Ammon's horn (tissue), 1 donor: Measurements from ENCODE around the gene LARP4B.

ENCODE experiments used
- DNase-seq: peaks from one replicate; pipeline ENCODE4 v3.0.0-alpha.2; 2016; ENCODE audit warnings: low spot score

Gene LARP4B

DNA sequence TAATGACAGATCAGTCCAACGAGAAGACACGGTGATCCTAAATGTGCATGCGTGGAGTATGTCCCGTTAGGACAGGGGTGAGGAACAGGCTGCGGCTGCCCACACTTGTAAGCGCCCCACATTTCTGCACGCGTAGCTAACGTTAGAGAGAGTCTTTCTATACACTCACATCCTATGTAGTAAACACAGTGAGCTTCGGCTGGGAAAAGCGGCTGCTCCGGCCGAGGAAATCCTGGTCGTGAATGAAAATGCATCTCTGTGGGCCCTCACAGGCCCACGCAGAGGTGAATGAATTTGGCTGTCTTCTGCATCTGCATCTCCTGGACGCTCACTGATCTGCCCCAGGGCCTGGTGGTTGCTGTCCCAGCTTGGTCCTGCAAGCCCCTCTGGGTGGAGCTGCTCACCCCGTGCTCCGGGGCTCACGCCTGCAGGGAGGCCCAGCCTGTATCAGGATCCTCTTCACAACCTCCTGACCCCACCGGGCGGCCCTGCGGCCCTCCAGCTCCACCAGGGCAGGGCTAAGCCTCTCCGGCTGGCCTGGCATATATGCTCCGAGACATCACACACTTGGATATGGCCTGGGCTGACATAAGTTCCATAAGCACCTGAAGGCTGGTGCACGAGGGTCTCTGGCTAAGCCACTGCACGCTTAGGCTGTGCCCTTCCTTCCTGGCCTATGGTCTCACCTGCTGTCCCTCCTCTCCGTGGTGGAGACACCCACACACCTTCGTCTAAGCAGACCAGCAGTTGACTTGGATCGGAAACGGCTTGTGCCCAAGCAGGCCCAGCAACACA is 124.1 kb downstream of the LARP4B start:
- DNase-seq, result no peak

DNA sequence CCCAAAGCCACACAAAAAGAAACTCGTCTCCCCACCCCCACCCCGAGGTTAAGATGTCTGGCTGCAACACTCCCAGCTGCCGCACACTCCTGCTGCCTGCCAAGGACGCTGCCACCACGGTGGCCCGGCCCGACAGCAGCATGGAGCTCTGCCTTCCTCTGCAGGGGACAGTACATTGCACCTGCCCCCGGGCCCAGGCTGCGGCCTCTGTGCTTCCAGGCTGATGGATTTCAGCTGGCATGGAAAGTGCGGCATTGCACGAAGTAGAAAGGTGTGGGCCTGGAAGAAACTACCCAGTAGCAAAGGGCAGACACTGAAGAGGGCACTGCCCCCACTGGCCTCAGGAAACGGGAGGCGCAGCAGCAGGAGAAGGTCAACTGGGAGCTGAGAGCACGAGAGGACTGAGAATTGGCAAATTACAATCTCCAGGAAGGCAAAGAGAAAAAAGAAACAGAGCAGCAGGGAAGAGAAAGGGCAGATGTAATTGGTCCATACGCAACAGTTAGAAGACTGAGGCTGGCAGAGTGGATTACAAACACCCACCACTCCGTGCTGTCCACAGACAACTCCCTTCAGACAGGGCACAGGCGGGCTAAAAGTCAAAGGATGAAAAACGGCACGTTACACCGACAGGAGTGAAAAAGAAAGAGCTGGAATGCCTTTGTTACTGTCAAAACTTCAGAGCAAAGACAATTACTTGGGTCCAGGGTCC is 124.9 kb downstream of the LARP4B start:
- no peak for DNase-seq

DNA sequence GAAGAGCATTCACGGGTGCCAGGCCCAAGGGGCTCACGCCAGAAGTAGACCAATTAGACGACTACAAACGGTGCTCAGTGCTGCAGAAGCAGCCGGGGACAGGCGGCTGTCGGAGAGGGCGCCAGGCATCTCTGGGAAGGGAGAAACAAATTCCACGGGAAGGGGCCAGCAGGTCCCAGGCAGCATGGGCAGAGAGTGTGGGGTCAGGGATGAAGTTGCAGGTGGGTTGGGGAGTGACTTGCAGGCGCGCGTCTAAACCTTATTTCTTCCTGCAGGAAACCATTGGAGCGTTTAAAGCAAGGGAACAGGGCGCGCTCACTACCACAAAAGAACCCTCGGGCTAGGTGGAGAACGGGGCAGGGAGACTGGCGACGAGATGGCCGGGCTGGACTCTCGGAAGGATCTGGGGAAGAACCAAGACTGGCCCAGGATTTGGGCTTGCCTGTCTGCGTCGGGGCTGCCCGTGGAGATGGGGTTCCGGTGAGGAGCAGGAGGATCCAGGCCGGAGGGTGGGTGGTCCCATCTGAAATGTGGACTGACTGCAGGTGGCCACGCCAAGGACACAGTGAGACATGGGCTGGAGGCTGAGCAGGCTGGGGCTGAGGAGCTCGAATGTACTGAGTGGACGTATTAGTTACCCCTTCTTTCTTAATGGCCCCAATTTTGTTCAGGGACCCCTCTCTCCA is 125.7 kb downstream of the LARP4B start:
- DNase-seq, result no peak

DNA sequence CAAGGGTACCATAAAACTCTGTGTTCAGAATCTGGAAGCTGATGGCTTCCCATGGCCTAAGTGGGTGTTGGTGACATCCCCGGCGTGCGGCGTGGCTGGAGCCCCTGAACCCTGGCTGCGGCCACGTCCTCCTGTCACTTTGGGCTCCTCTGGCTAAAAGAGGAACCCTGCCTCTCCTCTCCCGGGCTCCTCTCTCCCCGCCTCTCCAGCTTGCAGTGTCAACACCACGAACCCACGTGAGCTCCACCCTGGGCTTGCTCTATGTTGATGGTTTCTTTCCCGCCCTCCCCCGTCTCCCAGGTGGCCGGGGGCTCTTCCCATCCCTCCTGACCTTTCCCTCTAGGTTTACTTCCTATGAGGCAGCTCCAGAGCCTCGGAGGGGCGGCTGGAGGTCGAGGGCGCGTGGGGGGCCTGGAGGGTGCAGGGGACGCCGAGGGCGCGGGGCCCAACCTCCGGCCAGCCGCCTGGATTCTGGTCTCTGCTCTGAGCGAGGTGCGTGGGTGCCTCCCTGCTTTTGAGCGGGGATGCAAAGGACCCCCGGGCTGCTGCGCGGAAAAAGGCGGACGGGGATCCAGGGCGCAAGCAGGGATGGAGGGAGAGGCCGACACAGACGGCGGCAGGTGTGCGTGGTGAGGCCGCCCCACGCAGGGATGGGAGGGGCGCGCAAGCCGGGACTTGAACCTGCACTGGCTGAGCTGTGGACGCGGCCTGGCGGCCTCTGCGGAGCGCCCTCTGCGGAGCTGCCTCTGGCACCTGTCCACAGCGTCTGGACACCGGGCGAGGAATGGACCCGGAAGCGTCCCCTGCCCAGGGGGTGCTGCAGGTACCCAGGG is 126.5 kb downstream of the LARP4B start:
- no peak for DNase-seq

DNA sequence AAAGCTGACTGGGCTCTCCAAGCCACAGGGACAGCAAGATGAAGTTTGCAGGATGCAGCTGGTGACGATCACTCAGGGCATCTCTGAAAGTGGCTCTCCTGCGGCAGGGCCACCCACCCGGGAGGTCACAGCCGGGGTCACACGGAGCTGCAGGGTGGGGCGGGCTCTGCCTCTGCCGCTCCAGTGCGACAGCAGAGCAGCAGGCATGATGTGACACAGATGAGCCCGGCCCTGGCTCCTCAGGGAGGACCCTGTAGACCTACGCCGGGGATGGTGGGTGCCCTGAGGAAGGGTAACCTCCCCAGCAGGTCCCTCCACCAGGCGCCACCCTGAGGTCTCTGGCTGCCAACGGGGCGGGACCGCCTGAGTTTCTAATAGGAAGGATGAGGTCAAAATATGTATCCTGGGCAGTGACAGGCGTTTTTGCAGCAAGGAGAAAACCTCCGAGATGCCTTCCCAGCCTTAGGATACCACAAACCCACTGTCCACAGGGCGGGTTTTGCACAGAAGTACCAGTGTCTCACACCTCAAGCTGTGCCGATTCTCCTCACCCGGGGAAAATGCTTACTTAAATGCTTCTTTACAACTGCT is 127.2 kb downstream of the LARP4B start:
- DNase-seq, result no peak

DNA sequence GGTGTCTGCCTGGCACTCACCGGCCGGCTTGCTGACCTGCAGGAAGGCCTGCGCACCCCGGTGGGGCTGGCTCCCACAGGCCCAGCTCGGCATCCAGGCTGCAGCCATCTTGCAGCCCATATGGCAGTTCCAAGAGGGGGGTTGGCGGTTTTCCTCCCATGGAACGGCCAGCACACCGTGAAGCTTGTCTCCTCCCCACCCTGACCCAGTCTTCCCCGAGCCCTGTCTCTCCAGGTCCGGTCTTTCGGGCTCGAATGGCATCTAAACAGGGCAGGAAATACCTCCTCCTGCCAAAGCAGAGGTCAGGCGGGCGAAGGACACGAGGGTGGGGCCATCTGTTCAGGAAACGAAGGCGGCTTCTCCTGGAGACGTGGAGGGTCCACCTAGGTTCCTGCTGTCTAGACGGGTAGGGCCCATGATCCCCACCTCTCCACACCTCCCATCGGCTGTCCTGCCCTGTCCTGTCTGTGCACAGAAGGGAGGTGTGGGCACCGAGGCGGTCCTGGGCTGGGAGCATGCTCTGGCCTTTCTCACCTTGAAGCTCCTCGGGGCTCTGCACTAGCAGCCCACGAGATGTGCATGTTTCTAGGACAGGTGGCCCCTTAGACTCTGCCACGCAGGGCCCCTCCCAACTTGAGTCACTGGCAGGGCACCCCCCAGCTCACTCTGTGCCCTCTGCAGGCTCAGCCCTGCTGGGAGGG is 128.3 kb downstream of the LARP4B start:
- DNase-seq, result no peak

DNA sequence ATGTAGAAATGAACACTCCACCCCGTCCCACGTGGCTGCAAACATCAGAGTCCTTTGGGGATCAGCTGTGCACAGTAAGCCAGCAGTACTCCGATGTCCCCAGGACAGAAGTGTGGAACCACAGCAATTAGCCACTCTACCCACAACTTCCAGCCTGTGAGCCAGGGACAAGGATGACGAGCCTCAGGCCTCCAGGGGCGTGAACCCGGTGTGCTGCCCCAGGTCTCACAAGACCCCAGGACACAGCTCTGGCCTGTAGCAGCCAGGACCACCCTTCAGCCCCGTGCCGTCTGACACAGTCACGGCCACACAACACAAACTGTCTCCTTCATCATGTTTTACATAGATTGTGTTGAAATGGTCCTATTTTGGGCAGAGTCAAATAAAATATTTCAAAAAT is 129.0 kb downstream of the LARP4B start:
- no peak for DNase-seq

DNA sequence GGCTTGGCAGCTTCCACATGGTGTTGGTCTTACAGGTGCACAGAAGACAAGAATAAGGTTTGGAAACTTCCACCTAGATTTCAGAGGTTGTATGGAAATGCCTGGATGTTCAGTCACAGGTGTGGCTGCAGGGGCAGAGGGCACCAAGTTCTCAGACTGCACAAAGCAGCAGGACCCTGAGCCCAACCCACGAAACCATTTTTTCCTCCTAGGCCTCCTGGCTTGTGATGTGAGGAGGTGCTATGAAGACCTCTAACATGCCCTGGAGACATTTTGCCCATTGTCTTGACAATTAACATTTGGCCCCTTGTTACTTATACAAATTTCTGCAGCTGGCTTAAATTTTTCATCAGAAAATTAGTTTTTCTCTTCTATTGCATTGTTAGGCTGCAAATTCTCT is 134.3 kb downstream of the LARP4B start:
- DNase-seq, result no peak

DNA sequence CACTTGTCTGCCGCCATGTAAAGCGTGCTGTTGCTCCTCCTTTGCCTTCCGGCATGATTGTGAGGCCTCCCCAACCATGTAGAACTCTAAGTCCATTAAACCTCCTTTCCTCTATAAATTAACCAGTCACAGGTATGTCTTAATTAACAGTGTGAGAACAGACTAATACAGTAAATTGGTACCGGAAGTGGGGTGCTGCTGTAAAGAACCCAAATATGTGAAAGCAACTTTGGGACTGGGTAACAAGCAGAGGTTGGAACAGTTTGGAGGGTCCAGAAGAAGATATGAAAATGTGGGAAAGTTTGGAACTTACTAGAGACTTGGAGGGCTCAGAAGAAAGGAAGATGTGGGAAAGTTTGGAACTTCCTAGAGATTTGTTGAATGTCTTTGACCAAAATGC is 135.3 kb downstream of the LARP4B start:
- DNase-seq, result no peak

DNA sequence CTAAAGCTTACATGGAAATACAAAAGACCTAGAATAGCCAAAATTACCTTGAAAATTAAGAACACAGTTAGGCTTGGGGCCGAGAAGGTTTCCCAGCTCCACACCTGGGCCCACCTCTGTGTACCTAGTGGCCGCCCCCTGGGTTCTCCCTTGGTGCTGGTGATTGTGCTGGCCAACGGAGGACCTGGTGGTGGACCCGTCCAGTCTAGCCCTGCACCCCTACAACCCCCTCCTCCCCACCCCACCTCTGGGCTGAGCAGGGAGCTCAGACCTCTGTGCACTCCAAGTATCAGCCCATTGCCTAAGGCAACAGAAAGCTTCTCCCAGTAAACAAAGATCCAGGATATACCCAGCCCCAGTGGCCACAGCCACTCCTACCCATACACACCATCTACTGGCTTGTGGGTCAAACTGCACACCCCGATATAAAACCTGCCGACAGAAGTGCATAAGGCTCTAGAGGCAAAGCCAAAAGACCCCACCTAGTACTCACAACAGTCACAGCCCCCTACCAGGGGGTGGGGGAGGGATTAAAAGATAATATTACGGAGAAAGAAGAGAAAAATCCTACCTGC is 137.0 kb downstream of the LARP4B start:
- no peak for DNase-seq

DNA sequence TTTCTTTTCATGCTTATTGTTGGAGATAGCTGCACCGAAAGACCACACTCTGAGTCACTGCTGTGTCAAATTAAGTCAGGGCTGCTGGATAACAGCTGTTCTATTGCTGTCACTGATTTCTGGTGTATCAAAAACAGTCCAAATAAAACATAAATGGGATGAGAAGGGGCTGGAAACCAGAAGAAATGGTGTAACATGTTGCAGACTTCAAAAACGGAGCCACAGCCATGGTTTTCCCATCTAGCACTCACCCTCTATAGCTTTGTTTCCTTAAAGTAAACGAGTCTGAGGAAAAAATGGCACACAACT is 138.8 kb downstream of the LARP4B start:
- no peak for DNase-seq

DNA sequence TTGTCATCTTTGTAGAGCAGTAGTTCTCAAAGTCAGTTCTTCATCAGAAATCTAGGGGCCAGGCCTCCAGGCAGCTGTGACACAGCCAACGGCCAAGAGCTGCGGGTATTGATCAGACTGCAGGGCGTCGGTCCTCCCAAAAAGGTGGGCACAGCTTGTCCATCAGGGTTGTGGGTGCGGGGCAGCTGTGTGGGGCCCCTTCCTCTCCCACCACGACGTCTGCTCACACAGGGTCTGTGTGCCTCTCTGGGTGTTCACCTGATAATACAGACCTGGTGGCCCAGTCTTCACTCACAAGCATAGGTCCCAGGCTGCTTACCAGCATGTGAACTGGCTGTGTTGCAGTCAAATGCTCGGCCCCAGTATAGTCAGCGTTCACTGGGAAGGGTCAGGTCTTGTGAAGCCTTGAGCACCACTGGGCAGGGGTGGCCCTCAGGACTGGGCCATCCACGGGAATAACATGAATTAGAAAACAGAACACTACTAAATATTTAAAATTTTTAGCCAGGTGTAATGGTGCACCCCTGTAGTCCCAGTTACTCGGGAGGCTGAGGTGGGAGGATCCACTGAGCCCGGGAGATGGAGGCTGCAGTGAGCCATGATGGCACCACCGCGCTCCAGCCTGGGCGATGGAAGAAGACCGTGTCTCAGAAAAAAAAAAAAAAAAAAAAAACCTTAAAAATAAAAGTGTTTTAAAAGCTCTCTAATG is 139.3 kb downstream of the LARP4B start:
- no peak for DNase-seq

DNA sequence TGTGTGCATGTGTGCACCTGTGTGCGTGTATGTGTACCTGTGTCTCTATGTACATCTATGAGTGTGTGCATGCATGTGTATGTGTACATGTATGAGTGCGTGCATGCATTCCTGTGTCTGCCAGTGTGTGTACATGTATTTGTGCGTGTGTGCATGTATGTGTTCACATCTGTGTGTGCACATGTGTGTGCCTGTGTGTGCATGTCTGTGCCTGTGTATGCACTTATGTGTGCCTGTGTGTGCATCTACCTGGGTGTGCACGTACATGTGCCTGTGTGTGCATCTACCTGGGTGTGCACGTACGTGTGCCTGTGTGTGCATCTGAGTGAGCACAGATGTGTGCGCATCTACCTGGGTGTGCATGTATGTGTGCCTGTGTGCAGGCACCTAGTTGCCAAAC is 139.9 kb downstream of the LARP4B start:
- DNase-seq, result no peak

DNA sequence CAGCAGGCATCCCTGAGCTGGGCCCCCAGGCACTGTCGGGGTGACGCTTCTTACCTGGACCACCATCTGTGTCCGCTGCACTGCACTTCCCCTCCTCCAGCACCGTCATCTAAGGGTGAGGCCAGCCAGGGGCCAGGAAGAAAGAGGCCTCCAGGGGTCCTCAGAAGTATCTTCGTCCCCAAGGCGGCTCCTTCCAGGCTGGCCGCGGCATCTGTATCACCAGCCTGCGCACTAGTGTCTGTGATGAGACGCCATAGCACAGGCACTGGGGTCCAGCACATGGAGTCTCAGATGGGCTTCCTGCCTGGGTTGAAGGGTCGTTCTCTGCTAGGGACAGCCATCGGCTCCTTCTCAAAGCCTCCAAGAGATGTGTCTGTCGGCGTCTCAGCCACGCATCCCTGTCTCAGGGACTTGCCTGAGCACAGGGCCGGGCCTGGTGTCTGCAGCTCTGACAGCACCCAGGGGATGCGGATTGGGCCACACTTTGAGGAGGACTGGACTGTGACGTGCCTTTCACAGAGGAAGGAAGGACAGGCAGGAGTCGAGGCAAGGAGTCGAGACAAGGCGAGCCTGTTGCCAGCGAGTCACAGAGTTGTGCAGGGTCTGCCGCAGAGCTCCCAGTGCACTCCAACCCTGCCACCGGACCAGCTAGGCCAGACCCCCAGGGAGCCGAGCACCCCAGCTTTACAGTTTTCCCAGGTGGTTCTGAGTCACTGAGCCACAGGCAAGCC is 140.5 kb downstream of the LARP4B start:
- no peak for DNase-seq

DNA sequence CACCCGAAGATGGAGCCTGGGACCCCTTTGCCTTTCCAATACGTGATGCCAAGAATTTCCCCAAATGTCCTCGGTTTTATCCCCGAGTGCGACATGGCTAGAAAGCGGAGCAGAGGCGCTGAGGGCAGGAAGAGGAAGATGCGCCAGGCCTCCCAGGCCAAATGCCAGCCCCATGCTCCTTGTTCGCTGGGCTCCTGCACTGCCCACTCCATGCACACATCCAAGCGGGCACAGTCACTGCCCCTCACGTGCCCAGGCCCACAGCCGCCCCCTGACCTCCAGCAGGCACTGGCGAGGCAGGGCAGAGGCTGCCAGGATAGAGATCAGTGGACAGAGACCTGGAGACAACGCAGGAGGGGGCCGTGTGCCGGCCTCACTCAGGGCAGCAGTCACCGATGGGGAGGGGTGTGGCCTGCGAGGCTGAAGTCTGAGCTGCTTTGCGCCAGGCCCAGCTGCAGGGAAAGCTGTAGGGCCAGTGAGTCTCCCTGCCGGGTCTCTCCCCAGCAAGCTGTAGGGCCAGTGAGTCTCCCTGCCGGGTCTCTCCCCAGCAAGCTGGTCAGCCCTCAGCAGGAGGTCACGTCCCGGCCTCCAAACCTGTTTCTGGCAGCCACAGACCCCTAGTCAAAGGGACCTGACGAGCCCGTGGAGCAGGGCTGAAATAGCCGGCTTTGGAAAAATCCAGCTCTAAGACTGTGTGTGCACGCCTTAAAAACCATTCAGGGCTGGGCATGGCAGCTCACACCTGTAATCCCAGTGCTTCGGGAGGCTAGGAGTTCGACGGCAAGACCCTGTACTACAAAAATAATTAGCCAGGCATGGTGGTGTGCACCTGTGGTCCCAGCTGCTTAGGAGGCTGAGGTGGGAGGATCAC is 141.4 kb downstream of the LARP4B start:
- DNase-seq, result no peak

DNA sequence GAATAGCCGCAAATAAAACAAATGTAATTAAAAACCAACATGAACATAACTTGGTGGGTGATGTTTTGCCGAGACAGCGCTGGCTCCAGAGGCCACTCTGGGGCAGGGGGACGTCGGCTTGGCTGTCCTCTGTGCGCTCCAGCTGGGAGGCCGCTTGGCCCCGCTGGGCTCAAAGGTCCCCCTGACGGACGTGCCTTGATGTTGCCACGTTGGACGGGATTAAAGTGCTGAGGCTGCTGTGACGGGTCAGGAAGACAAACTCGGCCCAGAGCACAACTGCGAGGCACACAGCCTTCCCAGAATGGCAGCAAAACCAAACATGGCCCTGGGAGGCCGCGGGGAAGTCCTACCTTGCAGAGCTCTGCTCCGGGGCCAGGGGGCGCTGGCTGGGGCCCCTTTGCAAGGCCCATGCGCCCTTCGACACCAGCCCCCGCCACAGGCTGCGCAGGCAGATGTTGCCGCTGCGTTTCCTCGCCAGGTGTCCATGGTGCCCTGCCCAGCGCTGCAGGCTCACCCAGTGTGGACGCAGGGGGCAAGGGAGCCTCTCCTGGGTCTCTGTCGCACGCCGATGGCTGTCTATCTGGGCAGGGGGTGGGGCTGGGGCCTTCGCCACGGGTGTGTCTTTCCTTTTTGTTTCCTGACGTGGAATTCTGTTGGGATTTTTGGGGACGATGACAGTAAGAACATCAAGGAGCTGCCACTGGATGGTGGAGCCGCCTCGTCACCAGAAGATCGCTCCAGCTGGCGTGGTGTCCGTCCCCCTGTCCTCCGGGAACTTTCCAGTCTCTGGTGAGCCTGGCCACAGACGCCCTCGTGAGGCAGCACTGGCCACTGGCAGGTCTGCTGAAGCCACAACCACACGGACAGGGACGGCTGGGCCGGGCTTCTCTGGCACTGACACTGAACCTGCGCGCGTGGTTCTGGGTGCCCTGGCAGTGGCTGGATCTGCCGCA is 142.4 kb downstream of the LARP4B start:
- DNase-seq, result peak; percentile 94

DNA sequence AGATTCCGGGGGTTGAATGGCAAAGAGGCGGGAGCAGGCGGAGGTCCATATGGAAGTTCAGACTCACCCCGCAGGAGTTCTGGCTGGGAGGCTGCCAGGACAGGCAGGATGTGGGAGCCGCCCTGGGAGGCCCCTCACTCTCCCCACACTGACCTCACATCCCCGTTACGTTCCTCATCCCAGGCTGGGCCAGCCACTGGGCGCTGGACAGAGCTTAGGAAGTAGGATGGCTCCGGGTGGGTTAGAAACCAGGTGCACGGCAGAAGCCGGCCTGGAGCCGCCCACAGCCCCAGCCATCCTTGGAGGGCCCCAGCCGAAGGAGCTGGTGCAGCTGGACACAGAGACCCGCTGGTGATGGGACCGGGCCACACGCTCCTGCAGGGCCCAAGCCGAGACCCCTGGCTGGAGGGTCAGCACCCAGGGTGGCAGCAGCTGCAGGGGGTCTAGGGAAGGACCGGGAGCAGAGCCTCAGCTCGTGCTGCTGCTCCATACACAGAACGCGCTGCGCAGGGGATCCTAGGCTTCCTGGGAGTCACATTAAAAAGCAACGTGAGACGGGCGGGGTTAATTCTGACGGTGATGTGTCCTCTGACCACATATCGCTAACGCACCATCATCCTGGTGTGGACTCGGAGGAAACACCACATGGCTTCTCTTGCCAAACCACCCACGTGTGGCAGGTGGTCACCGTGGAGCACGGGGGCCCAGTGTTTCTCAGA is 143.4 kb downstream of the LARP4B start:
- DNase-seq, result no peak
